ENCODE data around the gene COG7. TPM values are rescaled to one million over a fixed set of nuclear protein-coding genes. Genes with fewer than 3 reads are reported as not detected.
"Not testable (repeated sequence)": the region's sequence is repeated elsewhere in the genome, so short reads cannot be mapped to it uniquely, and the experiment has no call there.

The COG7 gene
- total RNA-seq, 3 donors from 2014 or later: 25.4 to 40.5 (median 32.6) TPM

- intact Hi-C loops (cut with DNase I, micrococcal nuclease): no loop called here
- Histone ChIP-seq H3K4me1 (ENCODE audit: low read depth) (no peaks in the 10 kb centered on the region), H3K9me3 (no peaks in the 10 kb centered on the region), H3K4me3 (no peak overlapping the region), H3K36me3 (ENCODE audit: low read depth) (no peaks in the 10 kb centered on the region)
- TF ChIP-seq CTCF (IDR thresholded peaks at IDR 0.05): no peak
- DNase-seq: peak in 1 of 3 donors; percentile 10
- ATAC-seq: no peak
Observed at GRCh38 chr16:23387666-23388065, 65.3 kb downstream of the COG7 start.

- Histone ChIP-seq H3K4me3 (no peak overlapping the region), H3K4me1 (ENCODE audit: low read depth) (no peaks in the 10 kb centered on the region), H3K9me3 (no peaks in the 10 kb centered on the region), H3K36me3 (ENCODE audit: low read depth) (no peaks in the 10 kb centered on the region)
- ATAC-seq (no peak), DNase-seq (peak in 1 of 3 donors; percentile 5)
- no peak for TF ChIP-seq CTCF (IDR thresholded peaks at IDR 0.05)
- intact Hi-C loops (cut with DNase I, micrococcal nuclease): no loop called here
Observed at GRCh38 chr16:23385441-23385840, 67.5 kb downstream of the COG7 start.

GRCh38 chr16:23384878-23385277 lies 68.1 kb downstream of the COG7 start:
- TF ChIP-seq CTCF (IDR thresholded peaks at IDR 0.05): no peak
- no peaks in the 10 kb centered on the region for H3K4me1 ChIP-seq (ENCODE audit: low read depth)
- no peaks in the 10 kb centered on the region for H3K36me3 ChIP-seq (ENCODE audit: low read depth)
- no peak for ATAC-seq
- no peaks in the 10 kb centered on the region for H3K9me3 ChIP-seq
- intact Hi-C loops (cut with DNase I, micrococcal nuclease): no loop called here
- DNase-seq: peak in 1 of 3 donors; percentile 2
- no peak overlapping the region for H3K4me3 ChIP-seq

- Histone ChIP-seq H3K36me3 (ENCODE audit: low read depth) (no peaks in the 10 kb centered on the region), H3K4me3 (no peak overlapping the region), H3K9me3 (no peaks in the 10 kb centered on the region), H3K4me1 (ENCODE audit: low read depth) (no peaks in the 10 kb centered on the region)
- no peak for ATAC-seq
- intact Hi-C loops (cut with DNase I, micrococcal nuclease): no loop called here
- DNase-seq: peak in 1 of 3 donors; percentile 10
- no peak for TF ChIP-seq CTCF (IDR thresholded peaks at IDR 0.05)
Observed at GRCh38 chr16:23383881-23384280, 69.1 kb downstream of the COG7 start.

GRCh38 chr16:23382279-23382678 lies 70.7 kb downstream of the COG7 start:
- Histone ChIP-seq H3K9me3 (no peaks in the 10 kb centered on the region), H3K36me3 (ENCODE audit: low read depth) (no peaks in the 10 kb centered on the region), H3K4me3 (no peak overlapping the region), H3K4me1 (ENCODE audit: low read depth) (no peaks in the 10 kb centered on the region)
- peak in 1 of 3 donors; percentile 14 for DNase-seq
- intact Hi-C loops (cut with DNase I, micrococcal nuclease): no loop called here
- ATAC-seq: peak; percentile 12
- no peak for TF ChIP-seq CTCF (IDR thresholded peaks at IDR 0.05)

GRCh38 chr16:23381702-23382101 lies 71.3 kb downstream of the COG7 start:
- H3K4me1 ChIP-seq (ENCODE audit: low read depth); intact Hi-C loops (cut with DNase I, micrococcal nuclease); H3K4me3 ChIP-seq; H3K9me3 ChIP-seq; H3K36me3 ChIP-seq (ENCODE audit: low read depth); ATAC-seq: not testable (repeated sequence)
- peak in 1 of 3 donors; percentile 3 for DNase-seq

Measured in mucosa of descending colon (tissue), 3 donors.